NCI-H2081 treated with DMSO at 0.1 percent for 48 hours (cell line): ENCODE measurements around the gene WWOX.

Source experiments
- DNase-seq: peaks from one replicate; lab custom pipeline; 2025; lab: John Stamatoyannopoulos, UW

WWOX gene

DNA sequence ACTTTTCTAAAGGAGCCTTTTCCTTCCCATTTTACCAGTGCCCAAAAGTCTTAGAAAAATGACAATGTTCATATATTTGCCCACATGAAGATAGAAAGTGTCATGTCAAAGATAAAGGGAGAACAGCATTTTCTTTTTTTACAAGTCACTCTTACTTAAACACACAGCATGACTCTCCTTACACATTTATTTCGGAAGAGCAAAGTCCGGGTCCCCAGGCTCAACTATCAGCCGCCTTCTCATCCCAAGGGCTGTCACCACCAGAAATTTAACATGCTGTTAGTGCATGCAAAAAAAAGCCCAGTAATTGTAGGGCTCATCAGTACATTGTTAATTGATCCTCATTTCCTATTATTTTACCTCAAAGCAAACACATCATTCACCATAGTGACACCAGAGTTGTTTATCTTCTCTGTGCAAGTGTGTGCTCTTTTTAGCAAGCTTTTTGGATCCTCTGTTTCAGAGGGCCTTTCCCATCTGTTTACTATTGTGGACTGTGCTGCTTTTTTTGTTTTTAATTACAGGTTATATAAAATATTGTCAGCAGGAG, 560.3 kb downstream of the WWOX start:
- DNase-seq: peak; percentile 88

DNA sequence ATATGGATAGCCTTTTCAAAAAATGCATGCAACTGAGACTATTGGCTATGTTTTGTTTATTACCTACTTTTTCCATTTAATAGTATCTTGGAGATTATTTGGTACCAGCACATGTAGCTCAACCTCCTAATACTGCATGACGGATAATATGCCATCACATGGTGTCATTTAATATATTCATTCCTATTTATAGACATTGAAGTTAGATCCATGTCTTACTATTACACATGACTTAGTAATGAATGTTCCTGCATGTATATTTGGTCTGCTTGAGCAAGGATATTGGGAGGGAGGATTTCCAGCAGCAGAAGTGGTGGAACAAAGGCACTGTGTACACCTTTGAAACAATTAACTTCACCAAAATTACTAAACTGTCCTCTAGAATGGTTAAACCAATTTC, 561.3 kb downstream of the WWOX start:
- no peak for DNase-seq

DNA sequence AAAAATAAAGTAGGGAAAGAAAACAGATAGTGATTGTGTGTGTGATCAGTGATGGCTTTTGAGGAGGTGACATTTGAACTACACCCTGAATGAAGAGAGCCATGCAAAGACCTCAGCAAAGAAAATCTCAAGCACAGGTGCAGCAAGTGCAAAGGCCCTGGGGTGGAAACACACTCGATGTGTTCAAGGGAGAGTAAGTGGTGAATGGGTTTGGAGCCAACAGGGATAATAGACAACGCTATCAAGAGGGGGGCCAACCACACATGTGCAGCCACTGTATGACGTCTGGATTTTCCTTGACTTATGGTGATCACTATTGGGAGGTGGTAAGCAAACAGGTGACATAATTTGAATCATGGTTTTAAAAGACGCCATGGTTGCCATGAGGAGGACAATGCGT, 564.2 kb downstream of the WWOX start:
- no peak for DNase-seq

DNA sequence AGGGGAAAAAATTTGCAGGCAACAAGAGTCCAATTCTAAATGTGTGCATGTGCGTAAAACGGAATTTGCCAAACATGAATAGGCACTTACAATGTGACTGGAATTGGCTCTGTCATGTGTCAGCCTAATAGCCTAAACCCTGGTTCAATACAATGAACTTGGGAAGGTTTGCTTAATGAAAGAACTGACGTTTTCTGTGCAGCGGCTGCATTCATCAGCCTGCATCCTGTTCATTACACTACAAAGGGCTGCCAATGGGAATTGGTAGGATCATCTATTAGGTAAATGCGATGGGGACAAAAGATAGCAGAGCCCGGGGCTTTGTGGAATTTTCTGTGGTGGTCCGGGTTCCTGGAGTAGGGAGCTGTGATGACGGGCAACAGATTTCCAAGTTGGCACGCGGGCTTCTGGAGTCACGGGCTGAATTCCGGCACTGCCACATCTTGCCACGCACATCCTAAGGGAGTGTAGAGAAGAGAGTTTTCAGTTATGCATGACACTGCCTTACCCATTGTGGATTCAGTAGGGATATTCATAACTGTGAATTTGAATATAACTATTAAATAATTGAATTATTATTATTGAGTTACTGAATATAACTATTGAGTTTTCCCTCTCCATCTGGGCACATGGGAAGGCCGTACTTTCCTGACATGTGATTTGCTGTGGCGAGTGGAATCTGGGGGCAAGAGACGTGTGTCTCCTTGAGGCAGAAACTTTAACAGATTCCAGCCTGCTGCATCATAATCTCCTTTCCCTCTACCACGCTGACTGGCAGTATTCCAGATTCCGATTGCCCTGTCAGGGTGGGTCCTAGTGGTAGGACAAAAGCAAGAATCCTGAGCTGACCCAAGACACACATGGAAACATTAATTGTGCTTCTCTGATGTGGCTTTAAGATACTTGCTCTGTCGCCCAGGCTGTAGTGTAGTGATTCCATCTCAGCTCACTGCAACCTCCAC, 565.6 kb downstream of the WWOX start:
- DNase-seq: no peak

DNA sequence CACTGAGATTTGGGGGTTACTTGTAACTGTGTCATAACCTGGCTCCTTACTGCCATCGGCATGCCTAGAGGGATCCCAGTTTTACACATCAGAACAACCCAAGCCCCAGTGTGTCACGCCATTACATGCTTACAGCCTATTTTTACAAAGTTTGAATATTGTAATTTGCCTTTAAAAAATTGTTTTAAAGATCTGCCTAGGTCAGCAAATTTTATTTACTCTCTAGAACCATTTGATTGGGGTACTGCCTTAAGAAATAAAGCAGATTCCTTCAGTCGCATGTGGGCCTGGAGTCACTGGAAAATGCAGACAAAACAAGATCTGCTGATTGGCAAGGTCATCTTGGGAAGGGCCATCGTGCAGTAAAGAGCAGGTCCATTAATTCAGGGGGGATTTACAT, 566.9 kb downstream of the WWOX start:
- DNase-seq: no peak

DNA sequence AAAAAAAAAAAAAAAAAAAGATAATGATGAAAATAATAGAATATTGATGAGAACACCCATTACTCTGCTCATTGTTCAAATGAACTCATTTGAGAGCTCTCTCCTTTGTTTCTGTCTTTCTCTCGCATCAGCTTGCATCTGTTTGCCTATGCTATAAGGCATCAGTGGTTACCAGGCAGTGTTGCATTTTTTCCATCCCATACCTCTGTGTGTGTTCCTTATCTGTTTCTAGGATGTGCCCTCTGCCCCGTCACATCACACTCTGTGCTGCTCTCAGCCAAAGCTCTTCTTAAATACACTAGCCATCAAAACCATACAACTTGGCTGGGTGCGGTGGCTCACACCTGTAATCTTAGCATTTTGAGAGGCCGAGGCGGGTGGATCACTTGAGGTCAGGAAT, 568.2 kb downstream of the WWOX start:
- no peak for DNase-seq

DNA sequence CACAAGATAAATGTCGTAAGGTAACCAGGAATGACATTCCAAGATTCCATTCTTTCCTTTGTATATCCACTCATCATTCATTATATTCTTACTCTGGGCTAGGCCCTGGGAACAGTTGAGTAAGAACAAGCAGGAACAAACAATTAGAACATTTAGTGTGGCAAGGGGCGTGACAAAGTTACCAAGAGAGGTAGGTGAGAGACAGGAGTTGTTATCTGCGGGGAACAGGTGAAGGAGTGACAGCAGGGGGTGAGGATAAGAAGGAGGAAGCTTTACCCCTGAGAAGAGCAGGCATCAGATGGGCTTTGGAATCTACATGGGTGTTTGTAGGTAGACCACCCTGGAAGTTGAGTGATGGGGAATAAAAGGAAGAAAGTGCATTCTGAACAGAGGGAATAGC, 568.9 kb downstream of the WWOX start:
- no peak for DNase-seq

DNA sequence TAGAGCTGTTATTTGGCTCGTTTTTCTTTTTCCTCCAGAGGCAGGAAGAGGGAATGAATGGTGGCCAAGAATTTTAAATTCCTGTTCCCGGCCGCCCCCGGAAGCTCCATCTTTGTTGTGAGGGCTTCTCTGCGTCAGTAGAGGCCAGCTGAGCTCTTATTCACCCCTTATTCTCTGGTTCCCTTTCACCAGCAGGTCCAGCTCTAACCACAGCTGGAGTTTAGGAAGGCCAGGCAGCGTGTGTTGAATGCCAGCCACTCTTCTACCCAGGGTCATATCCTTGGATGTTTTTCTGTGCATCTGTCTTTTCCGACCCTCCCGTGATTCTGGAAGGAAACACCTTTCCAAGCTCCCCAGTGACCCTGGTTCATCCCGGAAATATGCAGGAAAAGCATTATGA, 570.5 kb downstream of the WWOX start:
- DNase-seq: no peak

DNA sequence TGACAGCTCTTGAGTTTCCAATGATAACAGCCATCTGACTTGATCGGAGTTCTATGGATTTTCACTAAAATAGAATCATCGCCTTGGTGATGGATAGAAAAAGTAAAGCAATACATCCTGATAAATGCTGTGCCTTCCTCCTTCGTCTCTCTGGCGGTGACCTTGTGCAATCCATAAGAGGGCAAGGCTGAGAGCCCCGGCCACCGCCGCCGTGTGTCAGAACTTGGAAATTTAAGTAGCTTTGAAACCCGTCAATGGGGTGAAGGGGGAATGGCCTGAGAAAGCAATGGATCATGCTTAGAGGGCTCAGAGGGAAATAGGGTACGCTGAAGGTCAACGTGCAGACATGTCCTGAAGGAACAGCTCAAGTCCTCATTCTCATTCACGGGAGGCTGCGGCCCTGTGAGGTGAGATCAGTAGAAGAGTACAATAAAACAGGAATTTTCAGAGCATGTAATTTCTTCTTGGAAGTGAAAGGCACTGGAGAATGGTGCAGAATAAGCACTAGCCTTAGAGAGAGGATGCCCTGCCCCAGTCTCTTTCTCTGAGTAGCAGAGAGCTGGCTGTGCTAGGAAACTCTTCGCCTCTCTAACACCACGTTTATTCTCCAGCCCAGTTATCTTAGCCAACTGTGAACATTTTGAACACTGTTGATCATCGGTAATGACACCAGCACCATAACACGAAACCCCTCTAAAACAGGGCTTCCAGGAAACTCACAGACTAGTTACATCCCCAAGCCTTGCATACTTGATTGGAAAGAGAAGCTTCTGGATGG, 573.5 kb downstream of the WWOX start:
- no peak for DNase-seq

DNA sequence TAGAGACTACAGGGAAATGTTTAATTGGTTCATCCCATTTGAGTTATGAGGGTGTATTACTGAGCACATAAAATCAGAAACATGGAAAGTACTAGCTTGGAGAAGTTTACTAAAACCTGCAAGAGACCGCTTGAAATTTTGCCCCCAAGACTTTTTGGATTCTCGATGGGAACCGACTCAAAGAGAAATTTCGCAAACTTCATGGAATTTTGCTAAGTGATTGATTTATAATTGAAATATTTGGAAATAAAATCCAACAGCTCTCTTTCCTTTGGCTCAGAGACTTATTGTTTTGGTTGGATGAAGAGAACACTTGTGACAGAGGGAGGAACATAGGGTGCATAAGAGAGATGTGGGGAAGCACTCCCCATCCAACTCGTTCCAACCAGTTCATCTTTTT, 574.4 kb downstream of the WWOX start:
- no peak for DNase-seq

DNA sequence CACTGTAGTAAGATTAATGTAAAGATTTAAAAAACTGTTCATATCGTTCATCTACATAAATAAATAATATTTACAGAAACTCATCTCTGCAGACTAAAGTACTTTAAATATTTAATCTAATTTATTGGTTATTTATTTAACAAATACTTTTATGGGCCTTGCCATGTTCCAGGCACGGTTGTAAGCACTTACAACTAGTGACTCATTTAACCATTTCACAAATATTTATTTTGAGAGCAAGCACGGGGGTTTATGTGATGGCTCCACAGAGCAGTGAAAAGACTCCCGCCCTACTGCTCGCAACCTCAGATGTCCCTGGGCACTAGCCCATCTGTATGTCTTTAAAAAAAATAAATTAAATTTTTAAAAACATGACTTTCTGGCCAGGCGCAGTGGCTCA, 575.9 kb downstream of the WWOX start:
- no peak for DNase-seq

DNA sequence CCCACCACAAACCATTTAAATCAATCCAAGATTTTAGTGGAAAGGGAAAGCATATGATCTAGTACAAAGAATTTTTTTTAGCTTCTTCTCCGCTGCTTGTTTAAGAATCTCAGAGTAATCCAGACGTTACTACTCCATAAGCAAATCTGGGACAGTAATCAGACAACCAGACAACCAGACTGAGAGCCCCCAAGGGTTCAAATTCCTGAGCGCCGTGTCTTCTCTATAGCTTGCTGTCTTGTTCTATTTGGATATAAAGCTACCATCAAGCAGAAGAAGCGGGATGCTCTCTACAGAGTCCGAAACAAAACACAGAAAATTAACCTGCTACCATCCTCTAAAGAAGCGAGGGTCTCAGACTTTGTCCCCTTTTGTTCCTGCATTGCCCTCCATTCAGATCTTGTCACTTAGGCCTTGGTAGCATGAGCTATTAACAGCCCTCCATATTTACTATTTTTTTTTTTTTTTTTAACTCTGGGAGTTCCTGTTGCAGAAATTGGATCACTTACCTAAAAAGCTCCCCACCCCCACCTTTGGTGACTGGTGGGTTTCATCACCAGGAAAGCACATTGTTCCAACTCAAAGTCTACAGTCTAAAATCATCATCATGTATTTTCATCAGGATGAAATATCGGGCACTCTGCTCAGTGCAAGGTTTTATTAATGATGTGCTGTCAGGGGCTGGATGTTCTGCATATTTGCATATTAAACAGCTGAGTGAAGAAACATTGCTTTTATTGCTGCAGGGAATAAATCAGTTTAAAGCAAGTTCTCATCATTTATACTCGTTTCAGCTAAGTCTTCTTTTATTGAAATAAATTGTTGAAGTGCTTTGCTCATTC, 576.7 kb downstream of the WWOX start:
- DNase-seq: no peak

DNA sequence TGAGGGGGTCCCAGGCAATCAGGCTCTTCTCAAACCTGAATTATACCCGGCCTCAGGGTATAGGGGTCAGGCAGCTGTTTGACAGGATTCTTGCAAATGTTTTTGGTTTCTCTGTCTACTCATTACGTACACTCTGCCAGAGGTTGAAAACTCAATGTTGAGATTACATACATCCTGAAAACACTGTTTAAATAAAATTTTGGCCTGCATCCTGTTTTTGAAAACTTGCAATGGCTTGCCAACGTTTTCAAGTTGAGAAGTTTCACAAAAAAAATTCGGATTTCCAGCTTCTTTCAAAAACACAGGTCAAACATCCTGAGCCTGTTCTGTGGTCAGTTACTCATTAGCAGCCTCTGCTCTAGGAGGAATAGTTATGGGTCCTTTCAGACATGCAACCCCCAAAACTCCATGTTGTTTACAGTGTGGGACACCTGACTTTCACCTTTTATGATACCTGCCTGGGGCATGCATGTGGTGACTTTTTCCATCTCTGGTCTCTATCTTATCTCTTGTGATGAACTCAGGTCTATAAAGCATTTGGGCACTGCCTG, 577.8 kb downstream of the WWOX start:
- no peak for DNase-seq

DNA sequence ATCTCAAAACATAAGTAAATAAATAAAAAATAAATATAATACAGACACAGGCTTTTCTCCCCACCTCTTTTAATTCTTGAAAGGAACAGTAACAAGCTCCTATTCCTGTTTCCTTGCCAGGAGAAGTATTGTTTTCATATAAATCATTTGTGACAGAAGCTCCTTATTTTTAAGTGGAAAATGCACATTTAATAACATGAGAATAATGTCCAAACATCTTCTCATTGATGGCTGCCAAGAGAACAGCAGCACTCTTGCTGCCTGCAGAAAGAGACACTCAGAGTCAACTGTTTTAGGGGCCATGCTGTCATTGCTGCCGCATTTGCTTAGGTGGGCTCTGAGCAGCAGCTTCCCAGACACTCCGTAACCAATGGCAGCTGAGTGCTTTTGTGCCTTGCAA, 580.1 kb downstream of the WWOX start:
- DNase-seq: no peak

DNA sequence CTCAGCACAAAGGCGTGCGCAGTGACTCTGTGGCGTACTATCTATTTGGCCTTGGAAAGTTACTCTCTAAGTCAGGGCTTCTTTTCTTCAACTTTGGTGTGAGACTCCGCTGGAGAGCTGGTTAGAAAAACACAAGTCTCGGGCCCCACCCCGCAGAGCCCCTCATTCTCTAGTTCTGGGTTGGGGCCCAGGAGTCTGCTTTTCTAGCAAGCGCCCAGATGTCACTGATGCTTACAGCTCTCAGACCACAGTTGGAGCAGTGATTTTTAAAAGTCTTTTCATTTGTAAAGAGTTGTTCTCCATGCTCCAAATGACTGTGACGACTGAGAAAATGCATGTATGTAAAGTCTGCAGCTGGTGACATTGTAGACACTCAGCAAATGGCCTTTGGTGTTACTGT, 582.3 kb downstream of the WWOX start:
- no peak for DNase-seq

DNA sequence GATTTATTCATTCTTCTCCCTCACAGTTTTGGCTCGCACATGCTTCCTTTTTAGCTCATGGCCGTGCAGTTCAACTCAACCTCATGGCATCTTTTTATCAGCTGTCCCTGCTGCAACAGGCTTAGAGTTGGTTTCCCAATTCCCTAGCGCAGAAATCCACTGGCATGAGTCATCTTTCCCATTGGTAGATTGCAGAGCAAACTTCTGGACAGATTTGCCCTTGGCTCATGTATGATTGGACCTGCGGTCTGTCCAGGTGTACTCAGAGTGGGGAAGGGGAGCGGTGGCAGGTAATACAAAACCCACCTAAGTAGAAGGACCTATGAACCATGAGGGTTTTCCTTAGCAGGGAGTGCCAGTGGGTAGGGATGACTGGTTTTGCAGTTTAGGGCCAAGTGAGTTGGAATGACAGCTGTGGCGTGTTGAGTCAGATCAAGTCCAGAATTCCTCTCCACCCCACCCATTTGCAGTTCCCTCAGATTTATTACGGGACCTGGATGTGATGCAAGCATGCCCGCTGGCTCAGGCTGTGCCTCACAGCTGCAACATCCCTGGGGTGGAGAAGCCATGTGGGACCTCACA, 584.7 kb downstream of the WWOX start:
- DNase-seq: no peak

DNA sequence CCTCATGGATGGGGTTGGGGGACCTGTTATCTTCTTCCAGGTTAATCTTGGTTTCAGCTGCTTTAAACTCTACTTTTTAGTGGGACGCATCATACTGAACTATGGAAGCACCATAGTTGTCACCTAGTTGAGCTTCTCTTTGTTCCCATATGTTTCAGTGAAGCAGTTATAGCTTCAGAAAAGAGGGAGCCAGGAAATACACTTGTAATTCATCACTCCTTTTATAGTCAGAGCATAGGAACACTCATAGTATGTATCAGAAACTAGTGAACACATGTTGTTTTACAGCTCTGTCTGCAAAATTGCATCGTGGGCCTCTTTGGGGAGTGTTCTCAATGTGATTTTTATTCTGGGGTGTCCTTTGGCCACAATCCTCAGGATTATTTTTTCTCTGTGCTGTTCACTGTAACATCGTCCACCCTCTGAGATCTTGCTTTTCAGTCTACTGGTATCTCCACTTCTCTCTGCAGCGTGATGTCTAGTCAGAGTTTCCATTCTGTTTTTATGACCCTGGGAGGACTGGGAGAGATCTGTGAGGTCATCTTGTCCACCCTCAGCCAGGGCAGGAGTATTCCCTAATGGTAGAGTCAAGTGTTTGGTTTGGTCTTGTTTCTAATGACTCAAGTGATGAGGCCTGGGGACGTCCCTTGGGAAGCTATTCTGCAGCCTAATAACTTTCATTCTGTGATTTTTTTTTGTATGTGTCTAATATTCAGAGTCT, 585.4 kb downstream of the WWOX start:
- no peak for DNase-seq

DNA sequence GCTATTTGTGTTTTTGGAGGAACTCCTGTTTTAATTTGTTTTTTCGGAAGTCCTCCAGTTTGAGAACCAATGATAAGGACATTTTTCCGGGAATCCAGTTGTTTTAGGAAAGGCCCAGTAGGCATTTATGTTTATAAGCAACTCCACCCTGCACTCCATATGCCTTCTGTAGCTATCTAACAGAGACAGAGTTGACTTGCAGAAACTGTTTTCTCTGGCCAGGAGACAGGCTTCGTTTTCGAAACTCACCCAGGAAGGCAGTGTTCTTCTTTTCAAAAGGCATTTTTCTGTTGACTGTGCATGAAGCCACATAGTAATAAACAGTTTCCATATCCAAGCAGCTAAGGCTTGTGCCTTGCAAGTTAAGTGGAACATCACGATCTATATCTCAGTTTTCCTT, 587.1 kb downstream of the WWOX start:
- DNase-seq: no peak

DNA sequence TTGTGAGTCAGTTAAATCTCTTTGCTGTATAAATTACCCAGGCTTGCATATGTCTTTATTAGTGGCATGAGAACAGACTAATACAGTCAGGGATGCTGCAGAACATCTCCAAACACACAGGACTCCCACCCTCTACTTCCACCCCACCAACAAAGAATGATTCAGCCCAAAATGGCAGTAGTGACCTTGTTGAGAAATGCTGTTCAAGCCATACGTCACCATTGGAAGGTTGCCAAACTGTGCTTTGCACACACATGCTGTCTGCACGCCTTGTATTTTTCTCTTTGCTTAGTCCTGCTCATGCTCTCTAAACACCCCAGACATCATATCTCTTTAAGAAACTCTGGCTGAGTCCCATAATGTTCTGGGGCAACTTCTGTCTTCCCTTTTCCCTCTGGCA, 589.6 kb downstream of the WWOX start:
- no peak for DNase-seq

DNA sequence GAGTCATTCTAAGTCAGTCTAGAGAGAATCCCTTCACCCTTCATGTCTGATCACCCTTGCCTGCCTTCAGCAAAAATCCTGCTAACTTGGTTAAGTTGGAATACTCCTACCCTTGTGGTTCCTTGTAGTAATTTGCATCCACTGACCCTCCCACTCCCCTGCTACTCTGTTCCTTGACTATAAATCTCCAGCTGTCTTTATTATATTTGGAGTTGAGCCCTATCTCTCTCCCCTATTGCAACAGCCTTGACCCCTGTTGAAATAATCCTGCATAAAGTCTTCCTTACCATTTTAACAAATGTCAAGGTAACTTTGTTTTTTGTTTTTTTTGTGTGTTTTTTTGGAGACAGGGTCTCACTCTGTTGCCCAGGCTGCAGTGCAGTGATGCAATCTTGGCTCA, 590.1 kb downstream of the WWOX start:
- no peak for DNase-seq

DNA sequence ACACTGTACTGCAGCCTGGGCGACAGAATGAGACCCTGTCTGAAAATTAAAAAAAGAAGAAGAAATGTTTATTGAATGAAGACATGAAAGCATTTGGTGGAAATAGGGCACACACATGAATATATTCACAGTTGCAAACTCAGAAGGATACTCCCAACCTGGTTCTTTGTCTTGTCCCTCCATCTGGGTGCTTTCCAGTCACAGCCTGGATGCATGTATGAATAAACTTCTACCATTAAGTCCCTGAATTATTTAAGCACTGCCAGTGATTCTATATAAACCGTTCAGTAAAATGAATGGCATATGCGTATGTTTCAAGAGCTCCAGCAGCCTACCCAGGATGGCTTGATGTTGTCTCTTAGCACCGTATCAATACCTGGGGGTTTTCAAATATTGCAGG, 591.1 kb downstream of the WWOX start:
- DNase-seq: no peak
